Hepatocyte (in vitro differentiated cells): ENCODE results near the gene KCNQ5.

ENCODE experiments used
- EZH2 ChIP-seq: fragments of 200-600 bp; sonication (generic); IDR thresholded peaks from 2 replicates; pipeline ENCODE4 v1.6.1; 2016; ENCODE audit warnings: antibody characterized with exemption, mild to moderate bottlenecking, borderline replicate concordance
- TF ChIP-seq, protein P1 (sequence below): fragments of 200-600 bp; sonication (generic); IDR thresholded peaks from 2 replicates; pipeline ENCODE4 v1.5.1; 2016; ENCODE audit warnings: antibody characterized with exemption, mild to moderate bottlenecking; ENCODE audit not compliant: poor library complexity

DNA sequence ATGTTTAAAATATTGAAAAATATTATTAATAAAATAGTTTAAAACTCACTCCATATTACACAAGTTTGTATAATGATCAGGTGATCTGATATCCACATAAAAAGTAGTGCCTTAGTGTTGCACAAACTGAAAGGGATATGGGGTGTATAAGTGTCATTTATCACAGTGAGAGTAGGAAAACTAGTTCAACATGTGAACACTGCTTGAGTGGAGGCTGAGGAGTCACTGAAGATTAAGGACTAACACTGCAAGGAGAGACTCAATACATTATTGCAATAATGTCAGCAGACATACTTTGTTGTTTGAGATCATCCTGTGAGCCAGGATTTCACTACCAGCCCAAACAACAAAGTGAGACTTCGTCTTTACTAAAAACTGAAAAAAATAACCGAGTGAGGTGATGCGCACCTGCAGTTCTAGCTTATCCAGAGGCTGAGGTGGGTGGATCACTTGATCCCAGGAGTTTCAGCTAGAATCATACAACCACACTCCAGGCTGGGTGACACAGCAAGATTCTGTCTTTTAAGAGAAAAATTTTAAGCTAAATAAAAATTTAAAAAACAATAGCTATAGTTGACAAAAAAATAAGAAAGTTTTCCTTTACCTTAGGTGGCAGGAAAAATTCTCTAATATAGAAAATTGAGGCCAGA, 605.9 kb downstream of the KCNQ5 start:
- TF ChIP-seq, protein P1, sequence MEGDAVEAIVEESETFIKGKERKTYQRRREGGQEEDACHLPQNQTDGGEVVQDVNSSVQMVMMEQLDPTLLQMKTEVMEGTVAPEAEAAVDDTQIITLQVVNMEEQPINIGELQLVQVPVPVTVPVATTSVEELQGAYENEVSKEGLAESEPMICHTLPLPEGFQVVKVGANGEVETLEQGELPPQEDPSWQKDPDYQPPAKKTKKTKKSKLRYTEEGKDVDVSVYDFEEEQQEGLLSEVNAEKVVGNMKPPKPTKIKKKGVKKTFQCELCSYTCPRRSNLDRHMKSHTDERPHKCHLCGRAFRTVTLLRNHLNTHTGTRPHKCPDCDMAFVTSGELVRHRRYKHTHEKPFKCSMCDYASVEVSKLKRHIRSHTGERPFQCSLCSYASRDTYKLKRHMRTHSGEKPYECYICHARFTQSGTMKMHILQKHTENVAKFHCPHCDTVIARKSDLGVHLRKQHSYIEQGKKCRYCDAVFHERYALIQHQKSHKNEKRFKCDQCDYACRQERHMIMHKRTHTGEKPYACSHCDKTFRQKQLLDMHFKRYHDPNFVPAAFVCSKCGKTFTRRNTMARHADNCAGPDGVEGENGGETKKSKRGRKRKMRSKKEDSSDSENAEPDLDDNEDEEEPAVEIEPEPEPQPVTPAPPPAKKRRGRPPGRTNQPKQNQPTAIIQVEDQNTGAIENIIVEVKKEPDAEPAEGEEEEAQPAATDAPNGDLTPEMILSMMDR = no peak
- TF ChIP-seq EZH2 = no peak
